GM23338 (cell line): ENCODE data around the gene RPH3AL. TPM values are rescaled to one million over a fixed set of nuclear protein-coding genes. Genes with fewer than 3 reads are reported as not detected.

ENCODE experiments used
- ATAC-seq: fragments of 200-7000 bp; cut with Tn5 transposase; 3 replicates; pipeline ENCODE4 v1.9.1; 2020
- DNase-seq: peaks from one replicate; pipeline ENCODE4 v3.0.0-alpha.2; 2015; ENCODE audit warnings: low spot score
- H2AFZ ChIP-seq: fragments of 200-600 bp; sonication (generic); 2 replicates; pipeline ENCODE4 v1.8.0; 2016; ENCODE audit warnings: antibody characterized with exemption, mild to moderate bottlenecking, moderate library complexity
- H3F3A ChIP-seq: fragments of 200-600 bp; sonication (generic); replicated peaks from 2 replicates; pipeline ENCODE4 v1.8.0; 2017; ENCODE audit warnings: antibody characterized with exemption, mixed run types, low read depth
- H3K27ac ChIP-seq: fragments of 200-600 bp; sonication (generic); 2 replicates; pipeline ENCODE4 v1.6.1; 2016; ENCODE audit warnings: low read depth
- H3K27me3 ChIP-seq: fragments of 200-600 bp; sonication (generic); 2 replicates; pipeline ENCODE4 v1.8.0; 2016; ENCODE audit warnings: mild to moderate bottlenecking, mixed run types, moderate library complexity; ENCODE audit not compliant: insufficient read depth
- H3K36me3 ChIP-seq: fragments of 200-600 bp; sonication (generic); 2 replicates; pipeline ENCODE4 v1.8.0; 2016; ENCODE audit warnings: mild to moderate bottlenecking; ENCODE audit not compliant: insufficient read depth
- H3K4me1 ChIP-seq: fragments of 200-600 bp; sonication (generic); 2 replicates; pipeline ENCODE4 v1.8.0; 2016; ENCODE audit warnings: mild to moderate bottlenecking, moderate library complexity; ENCODE audit not compliant: insufficient read depth
- H3K4me2 ChIP-seq: fragments of 200-600 bp; sonication (generic); 2 replicates; pipeline ENCODE4 v1.7.1; 2017; ENCODE audit warnings: mixed run types
- H3K4me3 ChIP-seq: fragments of 200-600 bp; sonication (generic); 2 replicates; pipeline ENCODE4 v1.6.1; 2016; ENCODE audit warnings: mixed run types
- H3K79me2 ChIP-seq: fragments of 200-600 bp; sonication (generic); replicated peaks from 2 replicates; pipeline ENCODE4 v1.8.0; 2017; ENCODE audit warnings: mild to moderate bottlenecking; ENCODE audit not compliant: insufficient read depth
- H3K9me2 ChIP-seq: fragments of 200-600 bp; sonication (generic); 2 replicates; pipeline ENCODE4 v1.8.0; 2017; ENCODE audit not compliant: insufficient read depth
- H4K20me1 ChIP-seq: fragments of 200-600 bp; sonication (generic); replicated peaks from 2 replicates; pipeline ENCODE4 v1.8.0; 2017; ENCODE audit warnings: mild to moderate bottlenecking; ENCODE audit not compliant: insufficient read depth
- H3K27ac Mint-ChIP-seq: 2 replicates; pipeline ENCODE4 v1.8.0; 2020; ENCODE audit warnings: inconsistent platforms, mild to moderate bottlenecking, moderate library complexity, mixed read lengths
- H3K27me3 Mint-ChIP-seq: 3 replicates; pipeline ENCODE4 v1.8.0; 2022; ENCODE audit warnings: low read depth, mild to moderate bottlenecking, moderate library complexity, mixed read lengths, inconsistent platforms; ENCODE audit not compliant: insufficient read depth, poor library complexity
- H3K36me3 Mint-ChIP-seq: 3 replicates; pipeline ENCODE4 v1.8.0; 2021; ENCODE audit warnings: low read depth, mild to moderate bottlenecking, inconsistent platforms, moderate library complexity, mixed read lengths
- H3K4me1 Mint-ChIP-seq: 3 replicates; pipeline ENCODE4 v1.8.0; 2020; ENCODE audit warnings: mild to moderate bottlenecking, inconsistent platforms, mixed read lengths
- H3K4me3 Mint-ChIP-seq: 3 replicates; pipeline ENCODE4 v1.8.0; 2021; ENCODE audit warnings: moderate library complexity, mild to moderate bottlenecking, inconsistent platforms, mixed read lengths
- H3K9me3 Mint-ChIP-seq: 3 replicates; pipeline ENCODE4 v1.8.0; 2020; ENCODE audit warnings: moderate library complexity, mild to moderate bottlenecking, inconsistent platforms, mixed read lengths
- CREB1 ChIP-seq: fragments of 250-450 bp; sonication (Bioruptor Pico); IDR thresholded peaks from 2 replicates; pipeline ENCODE4 v1.5.0; 2020; ENCODE audit warnings: low read depth, mild to moderate bottlenecking, moderate library complexity
- EZH2 ChIP-seq: fragments of 200-600 bp; sonication (generic); IDR thresholded peaks from one replicate; pipeline ENCODE4 v1.8.0; 2017; ENCODE audit warnings: antibody characterized with exemption, mild to moderate bottlenecking, low read depth; ENCODE audit not compliant: unreplicated experiment
- EZH2phosphoT487 ChIP-seq: fragments of 200-600 bp; sonication (generic); IDR thresholded peaks from one replicate; pipeline ENCODE4 v1.8.1; 2018; ENCODE audit warnings: antibody characterized with exemption; ENCODE audit not compliant: unreplicated experiment
- JUNB ChIP-seq: IDR thresholded peaks from one replicate; pipeline ENCODE4 v1.6.1; 2016; ENCODE audit warnings: antibody characterized with exemption; ENCODE audit not compliant: unreplicated experiment
- NANOG ChIP-seq: IDR thresholded peaks from 2 replicates; pipeline ENCODE4 v1.6.1; 2016; ENCODE audit warnings: antibody characterized with exemption, borderline replicate concordance
- POLR2AphosphoS5 ChIP-seq: IDR thresholded peaks from 2 replicates; pipeline ENCODE4 v1.6.1; 2016; ENCODE audit warnings: antibody characterized with exemption, low read depth
- STAT1 ChIP-seq: IDR thresholded peaks from one replicate; pipeline ENCODE4 v1.6.1; 2016; ENCODE audit warnings: antibody characterized with exemption; ENCODE audit not compliant: unreplicated experiment
- ZNF114 ChIP-seq: fragments of 250-450 bp; sonication (Bioruptor Pico); IDR thresholded peaks from 2 replicates; pipeline ENCODE4 v1.5.0; 2020; ENCODE audit warnings: mild to moderate bottlenecking, moderate library complexity
- ZNF331 ChIP-seq: fragments of 250-450 bp; sonication (Bioruptor Pico); IDR thresholded peaks from 2 replicates; pipeline ENCODE4 v1.5.0; 2020; ENCODE audit warnings: low read depth, mild to moderate bottlenecking, moderate library complexity
- polyA plus RNA-seq: library from polyadenylated mRNA; unstranded; fragments of >200 nt; fragmentation: Nextera tagmentation; extraction: Ambion mirVana; gene quantifications from 2 replicates; pipeline ENCODE4 v1.2.1, GENCODE V29; 2016
- total RNA-seq: library from RNA; depleted of rRNA; stranded (reverse); fragments of >200 nt; shearing (Covaris generic); gene quantifications from 2 replicates; pipeline ENCODE4 v1.2.3, GENCODE V29; 2014
- TF ChIP-seq, protein P1 (sequence below): IDR thresholded peaks from one replicate; pipeline ENCODE4 v1.6.1; 2018; ENCODE audit warnings: antibody characterized with exemption; ENCODE audit not compliant: unreplicated experiment
- TF ChIP-seq, protein P2 (sequence below): IDR thresholded peaks from 2 replicates; pipeline ENCODE4 v1.6.1; 2016; ENCODE audit warnings: antibody characterized with exemption
- TF ChIP-seq, protein P3 (sequence below), 2 experiments: fragments of 200-600 bp in 1 of 2; sonication (generic) in 1 of 2; conservative IDR thresholded peaks; 2 replicates each; pipeline versions ENCODE4 v1.5.1 to v1.6.1; 2016 to 2017; ENCODE audit warnings: antibody characterized with exemption in 2 of 2, low read depth in 2 of 2, mild to moderate bottlenecking in 2 of 2, moderate library complexity in 1 of 2
- TF ChIP-seq, protein P4 (sequence below): fragments of 250-450 bp; sonication (Bioruptor Pico); IDR thresholded peaks from 2 replicates; pipeline ENCODE4 v1.5.0; 2020; ENCODE audit warnings: mild to moderate bottlenecking, moderate library complexity

The RPH3AL gene
- total and polyA plus RNA-seq, 2 experiments from 2014 or later: 2.7 to 6.3 TPM

DNA sequence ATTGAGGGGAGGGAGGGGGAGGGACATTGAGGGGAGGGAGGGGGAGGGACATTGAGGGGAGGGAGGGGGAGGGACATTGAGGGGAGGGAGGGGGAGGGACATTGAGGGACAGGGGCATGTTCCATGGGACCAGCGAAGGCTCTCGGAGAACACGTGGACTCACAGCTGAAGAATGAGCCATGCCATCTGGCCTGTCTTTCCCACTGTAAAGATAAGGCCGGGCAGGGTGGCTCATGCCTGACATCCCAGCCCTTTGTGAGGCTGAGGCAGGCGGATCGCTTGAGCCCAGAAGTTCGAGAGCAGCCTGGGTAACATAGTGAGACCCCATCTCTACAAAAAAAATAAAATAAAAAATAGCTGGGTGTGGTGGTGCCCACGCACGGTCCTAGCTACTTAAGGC, 32.5 kb downstream of the RPH3AL start:
- Histone ChIP-seq H3K27me3 (no peaks in the 10 kb centered on the region), H2AFZ (no peak overlapping the region), H3K4me3 (no peak overlapping the region), H3F3A (no peaks in the 10 kb centered on the region), H3K36me3 (no peaks in the 10 kb centered on the region), H4K20me1 (no peaks in the 10 kb centered on the region), H3K4me1 (peaks cover 23% of the 10 kb centered on the region; the same call in 1 of the 2 replicates), H3K4me2 (no peak overlapping the region), H3K9me2 (no peaks in the 10 kb centered on the region), H3K27ac (no peak overlapping the region), H3K79me2 (no peaks in the 10 kb centered on the region)
- ATAC-seq (no peak), DNase-seq (no peak)
- Mint-ChIP-seq H3K27me3 (peaks cover 16% of the 10 kb centered on the region), H3K9me3 (peaks cover 32% of the 10 kb centered on the region), H3K36me3 (peaks cover 22% of the 10 kb centered on the region), H3K4me3 (peak overlapping the region; percentile 42; the same call in 1 of the 3 replicates), H3K4me1 (peaks cover 28% of the 10 kb centered on the region), H3K27ac (no peak overlapping the region)
- no peak for TF ChIP-seq POLR2AphosphoS5
- TF ChIP-seq ZNF331 (CRISPR knock-in tag): no peak
- TF ChIP-seq JUNB: no peak
- no peak for TF ChIP-seq EZH2phosphoT487
- TF ChIP-seq NANOG: no peak
- TF ChIP-seq, protein P1, sequence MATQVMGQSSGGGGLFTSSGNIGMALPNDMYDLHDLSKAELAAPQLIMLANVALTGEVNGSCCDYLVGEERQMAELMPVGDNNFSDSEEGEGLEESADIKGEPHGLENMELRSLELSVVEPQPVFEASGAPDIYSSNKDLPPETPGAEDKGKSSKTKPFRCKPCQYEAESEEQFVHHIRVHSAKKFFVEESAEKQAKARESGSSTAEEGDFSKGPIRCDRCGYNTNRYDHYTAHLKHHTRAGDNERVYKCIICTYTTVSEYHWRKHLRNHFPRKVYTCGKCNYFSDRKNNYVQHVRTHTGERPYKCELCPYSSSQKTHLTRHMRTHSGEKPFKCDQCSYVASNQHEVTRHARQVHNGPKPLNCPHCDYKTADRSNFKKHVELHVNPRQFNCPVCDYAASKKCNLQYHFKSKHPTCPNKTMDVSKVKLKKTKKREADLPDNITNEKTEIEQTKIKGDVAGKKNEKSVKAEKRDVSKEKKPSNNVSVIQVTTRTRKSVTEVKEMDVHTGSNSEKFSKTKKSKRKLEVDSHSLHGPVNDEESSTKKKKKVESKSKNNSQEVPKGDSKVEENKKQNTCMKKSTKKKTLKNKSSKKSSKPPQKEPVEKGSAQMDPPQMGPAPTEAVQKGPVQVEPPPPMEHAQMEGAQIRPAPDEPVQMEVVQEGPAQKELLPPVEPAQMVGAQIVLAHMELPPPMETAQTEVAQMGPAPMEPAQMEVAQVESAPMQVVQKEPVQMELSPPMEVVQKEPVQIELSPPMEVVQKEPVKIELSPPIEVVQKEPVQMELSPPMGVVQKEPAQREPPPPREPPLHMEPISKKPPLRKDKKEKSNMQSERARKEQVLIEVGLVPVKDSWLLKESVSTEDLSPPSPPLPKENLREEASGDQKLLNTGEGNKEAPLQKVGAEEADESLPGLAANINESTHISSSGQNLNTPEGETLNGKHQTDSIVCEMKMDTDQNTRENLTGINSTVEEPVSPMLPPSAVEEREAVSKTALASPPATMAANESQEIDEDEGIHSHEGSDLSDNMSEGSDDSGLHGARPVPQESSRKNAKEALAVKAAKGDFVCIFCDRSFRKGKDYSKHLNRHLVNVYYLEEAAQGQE: no peak
- TF ChIP-seq, protein P2, sequence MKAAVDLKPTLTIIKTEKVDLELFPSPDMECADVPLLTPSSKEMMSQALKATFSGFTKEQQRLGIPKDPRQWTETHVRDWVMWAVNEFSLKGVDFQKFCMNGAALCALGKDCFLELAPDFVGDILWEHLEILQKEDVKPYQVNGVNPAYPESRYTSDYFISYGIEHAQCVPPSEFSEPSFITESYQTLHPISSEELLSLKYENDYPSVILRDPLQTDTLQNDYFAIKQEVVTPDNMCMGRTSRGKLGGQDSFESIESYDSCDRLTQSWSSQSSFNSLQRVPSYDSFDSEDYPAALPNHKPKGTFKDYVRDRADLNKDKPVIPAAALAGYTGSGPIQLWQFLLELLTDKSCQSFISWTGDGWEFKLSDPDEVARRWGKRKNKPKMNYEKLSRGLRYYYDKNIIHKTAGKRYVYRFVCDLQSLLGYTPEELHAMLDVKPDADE: no peak
- no peak for TF ChIP-seq ZNF114 (CRISPR knock-in tag)
- TF ChIP-seq STAT1: no peak
- no peak for TF ChIP-seq CREB1
- TF ChIP-seq EZH2: no peak
- TF ChIP-seq, protein P3, sequence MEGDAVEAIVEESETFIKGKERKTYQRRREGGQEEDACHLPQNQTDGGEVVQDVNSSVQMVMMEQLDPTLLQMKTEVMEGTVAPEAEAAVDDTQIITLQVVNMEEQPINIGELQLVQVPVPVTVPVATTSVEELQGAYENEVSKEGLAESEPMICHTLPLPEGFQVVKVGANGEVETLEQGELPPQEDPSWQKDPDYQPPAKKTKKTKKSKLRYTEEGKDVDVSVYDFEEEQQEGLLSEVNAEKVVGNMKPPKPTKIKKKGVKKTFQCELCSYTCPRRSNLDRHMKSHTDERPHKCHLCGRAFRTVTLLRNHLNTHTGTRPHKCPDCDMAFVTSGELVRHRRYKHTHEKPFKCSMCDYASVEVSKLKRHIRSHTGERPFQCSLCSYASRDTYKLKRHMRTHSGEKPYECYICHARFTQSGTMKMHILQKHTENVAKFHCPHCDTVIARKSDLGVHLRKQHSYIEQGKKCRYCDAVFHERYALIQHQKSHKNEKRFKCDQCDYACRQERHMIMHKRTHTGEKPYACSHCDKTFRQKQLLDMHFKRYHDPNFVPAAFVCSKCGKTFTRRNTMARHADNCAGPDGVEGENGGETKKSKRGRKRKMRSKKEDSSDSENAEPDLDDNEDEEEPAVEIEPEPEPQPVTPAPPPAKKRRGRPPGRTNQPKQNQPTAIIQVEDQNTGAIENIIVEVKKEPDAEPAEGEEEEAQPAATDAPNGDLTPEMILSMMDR (conservative IDR thresholded peaks at IDR 0.05; ENCODE audit: low read depth in 2 of 2): no peak
- TF ChIP-seq, protein P4, sequence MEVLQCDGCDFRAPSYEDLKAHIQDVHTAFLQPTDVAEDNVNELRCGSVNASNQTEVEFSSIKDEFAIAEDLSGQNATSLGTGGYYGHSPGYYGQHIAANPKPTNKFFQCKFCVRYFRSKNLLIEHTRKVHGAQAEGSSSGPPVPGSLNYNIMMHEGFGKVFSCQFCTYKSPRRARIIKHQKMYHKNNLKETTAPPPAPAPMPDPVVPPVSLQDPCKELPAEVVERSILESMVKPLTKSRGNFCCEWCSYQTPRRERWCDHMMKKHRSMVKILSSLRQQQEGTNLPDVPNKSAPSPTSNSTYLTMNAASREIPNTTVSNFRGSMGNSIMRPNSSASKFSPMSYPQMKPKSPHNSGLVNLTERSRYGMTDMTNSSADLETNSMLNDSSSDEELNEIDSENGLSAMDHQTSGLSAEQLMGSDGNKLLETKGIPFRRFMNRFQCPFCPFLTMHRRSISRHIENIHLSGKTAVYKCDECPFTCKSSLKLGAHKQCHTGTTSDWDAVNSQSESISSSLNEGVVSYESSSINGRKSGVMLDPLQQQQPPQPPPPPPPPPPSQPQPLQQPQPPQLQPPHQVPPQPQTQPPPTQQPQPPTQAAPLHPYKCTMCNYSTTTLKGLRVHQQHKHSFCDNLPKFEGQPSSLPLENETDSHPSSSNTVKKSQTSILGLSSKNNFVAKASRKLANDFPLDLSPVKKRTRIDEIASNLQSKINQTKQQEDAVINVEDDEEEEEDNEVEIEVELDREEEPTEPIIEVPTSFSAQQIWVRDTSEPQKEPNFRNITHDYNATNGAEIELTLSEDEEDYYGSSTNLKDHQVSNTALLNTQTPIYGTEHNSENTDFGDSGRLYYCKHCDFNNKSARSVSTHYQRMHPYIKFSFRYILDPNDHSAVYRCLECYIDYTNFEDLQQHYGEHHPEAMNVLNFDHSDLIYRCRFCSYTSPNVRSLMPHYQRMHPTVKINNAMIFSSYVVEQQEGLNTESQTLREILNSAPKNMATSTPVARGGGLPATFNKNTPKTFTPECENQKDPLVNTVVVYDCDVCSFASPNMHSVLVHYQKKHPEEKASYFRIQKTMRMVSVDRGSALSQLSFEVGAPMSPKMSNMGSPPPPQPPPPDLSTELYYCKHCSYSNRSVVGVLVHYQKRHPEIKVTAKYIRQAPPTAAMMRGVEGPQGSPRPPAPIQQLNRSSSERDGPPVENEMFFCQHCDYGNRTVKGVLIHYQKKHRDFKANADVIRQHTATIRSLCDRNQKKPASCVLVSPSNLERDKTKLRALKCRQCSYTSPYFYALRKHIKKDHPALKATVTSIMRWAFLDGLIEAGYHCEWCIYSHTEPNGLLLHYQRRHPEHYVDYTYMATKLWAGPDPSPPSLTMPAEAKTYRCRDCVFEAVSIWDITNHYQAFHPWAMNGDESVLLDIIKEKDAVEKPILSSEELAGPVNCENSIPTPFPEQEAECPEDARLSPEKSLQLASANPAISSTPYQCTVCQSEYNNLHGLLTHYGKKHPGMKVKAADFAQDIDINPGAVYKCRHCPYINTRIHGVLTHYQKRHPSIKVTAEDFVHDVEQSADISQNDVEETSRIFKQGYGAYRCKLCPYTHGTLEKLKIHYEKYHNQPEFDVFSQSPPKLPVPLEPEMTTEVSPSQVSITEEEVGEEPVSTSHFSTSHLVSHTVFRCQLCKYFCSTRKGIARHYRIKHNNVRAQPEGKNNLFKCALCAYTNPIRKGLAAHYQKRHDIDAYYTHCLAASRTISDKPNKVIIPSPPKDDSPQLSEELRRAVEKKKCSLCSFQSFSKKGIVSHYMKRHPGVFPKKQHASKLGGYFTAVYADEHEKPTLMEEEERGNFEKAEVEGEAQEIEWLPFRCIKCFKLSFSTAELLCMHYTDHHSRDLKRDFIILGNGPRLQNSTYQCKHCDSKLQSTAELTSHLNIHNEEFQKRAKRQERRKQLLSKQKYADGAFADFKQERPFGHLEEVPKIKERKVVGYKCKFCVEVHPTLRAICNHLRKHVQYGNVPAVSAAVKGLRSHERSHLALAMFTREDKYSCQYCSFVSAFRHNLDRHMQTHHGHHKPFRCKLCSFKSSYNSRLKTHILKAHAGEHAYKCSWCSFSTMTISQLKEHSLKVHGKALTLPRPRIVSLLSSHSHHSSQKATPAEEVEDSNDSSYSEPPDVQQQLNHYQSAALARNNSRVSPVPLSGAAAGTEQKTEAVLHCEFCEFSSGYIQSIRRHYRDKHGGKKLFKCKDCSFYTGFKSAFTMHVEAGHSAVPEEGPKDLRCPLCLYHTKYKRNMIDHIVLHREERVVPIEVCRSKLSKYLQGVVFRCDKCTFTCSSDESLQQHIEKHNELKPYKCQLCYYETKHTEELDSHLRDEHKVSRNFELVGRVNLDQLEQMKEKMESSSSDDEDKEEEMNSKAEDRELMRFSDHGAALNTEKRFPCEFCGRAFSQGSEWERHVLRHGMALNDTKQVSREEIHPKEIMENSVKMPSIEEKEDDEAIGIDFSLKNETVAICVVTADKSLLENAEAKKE (CRISPR knock-in tag): no peak
